GM12878 (cell line): ENCODE measurements around the gene USB1. TPM values are rescaled to one million over a fixed set of nuclear protein-coding genes. Genes with fewer than 3 reads are reported as not detected.

ENCODE experiments used
- ATAC-seq: fragments of 200-7000 bp; cut with Tn5 transposase; 3 replicates; pipeline ENCODE4 v1.9.1; 2020; ENCODE audit warnings: mild to moderate bottlenecking, moderate library complexity
- BruUV-seq: library from RNA; stranded (reverse); fragments of 400-500 nt; replicated peaks from 2 replicates; lab custom pipeline; 2021; lab: Mats Ljungman, UMichigan
- CTCF ChIA-PET: fragments of 300-600 bp; sonication (Branson Sonifier 250); formaldehyde crosslinking; extraction: SDS; loops from one replicate; lab custom pipeline; 2021; ENCODE audit warnings: inconsistent platforms; lab: Yijun Ruan, JAX
- POLR2A ChIA-PET: fragments of 350-600 bp; formaldehyde crosslinking; extraction: SDS; loops from one replicate; lab custom pipeline; 2021; ENCODE audit warnings: inconsistent platforms; lab: Charles Lee
- RAD21 ChIA-PET: fragments of 300-600 bp; sonication (Branson Sonifier 250); formaldehyde crosslinking; loops from one replicate; lab custom pipeline; 2023; ENCODE audit warnings: antibody characterized with exemption; ENCODE audit not compliant: unreplicated experiment; lab: Charles Lee
- SMC1A ChIA-PET: fragments of 300-600 bp; sonication (Branson Sonifier 250); formaldehyde crosslinking; loops from one replicate; lab custom pipeline; 2023; ENCODE audit not compliant: unreplicated experiment, uncharacterized antibody; lab: Charles Lee
- DNase-seq: peaks from one replicate; pipeline ENCODE4 v3.0.0-alpha.2; 2011; ENCODE audit warnings: low read depth, low spot score
- FAIRE-seq: peaks from 3 replicates; lab custom pipeline; 2011; peaks lifted over from hg19 to GRCh38; lab: Jason Lieb, UNC
- H2AFZ ChIP-seq: 2 replicates; pipeline ENCODE4 v1.6.0; 2011; ENCODE audit warnings: low read depth, low read length, control low read depth; ENCODE audit not compliant: control insufficient read depth
- H3K27ac ChIP-seq: 2 replicates; pipeline ENCODE4 v1.5.1; 2011; ENCODE audit warnings: control low read depth; ENCODE audit not compliant: control insufficient read depth, insufficient read depth
- H3K27me3 ChIP-seq, 2 experiments: replicated peaks in 1 of 2; 2 replicates each; pipeline versions ENCODE4 v1.6.0 to v1.6.1; 2011; ENCODE audit warnings: low read length in 1 of 2; ENCODE audit not compliant: control insufficient read depth in 2 of 2, insufficient read depth in 2 of 2
- H3K36me3 ChIP-seq, 2 experiments: 2 replicates each; pipeline ENCODE4 v1.5.1; 2011; ENCODE audit warnings: low read length in 1 of 2; ENCODE audit not compliant: control insufficient read depth in 2 of 2, insufficient read depth in 2 of 2
- H3K4me1 ChIP-seq: 2 replicates; pipeline ENCODE4 v1.6.1; 2011; ENCODE audit warnings: mild to moderate bottlenecking, low read length, moderate library complexity, mixed read lengths; ENCODE audit not compliant: control insufficient read depth, insufficient read depth
- H3K4me2 ChIP-seq: 2 replicates; pipeline ENCODE4 v1.6.0; 2011; ENCODE audit warnings: control low read depth; ENCODE audit not compliant: control insufficient read depth, insufficient read depth
- H3K4me3 ChIP-seq: fragments of 200-600 bp; sonication (generic); 2 replicates; pipeline ENCODE4 v1.5.1; 2016
- H3K79me2 ChIP-seq: 2 replicates; pipeline ENCODE4 v1.6.0; 2011; ENCODE audit warnings: low read length; ENCODE audit not compliant: control insufficient read depth, insufficient read depth
- H3K9ac ChIP-seq: 2 replicates; pipeline ENCODE4 v1.8.0; 2011; ENCODE audit warnings: low read length, control low read depth, mixed read lengths; ENCODE audit not compliant: control insufficient read depth, insufficient read depth
- H3K9me3 ChIP-seq: replicated peaks from 3 replicates; pipeline ENCODE4 v1.5.1; 2011; ENCODE audit warnings: mild to moderate bottlenecking, low read length; ENCODE audit not compliant: control insufficient read depth, insufficient read depth
- H4K20me1 ChIP-seq: 2 replicates; pipeline ENCODE4 v1.6.0; 2011; ENCODE audit not compliant: control insufficient read depth, insufficient read depth
- BCLAF1 ChIP-seq: fragments of 450-650 bp; IDR thresholded peaks from 2 replicates; pipeline ENCODE4 v1.6.1; 2017; ENCODE audit warnings: antibody characterized with exemption, mild to moderate bottlenecking, moderate library complexity
- EZH2 ChIP-seq: IDR thresholded peaks from 2 replicates; pipeline ENCODE4 v1.6.1; 2012; ENCODE audit warnings: low read depth, mild to moderate bottlenecking, control low read depth, inconsistent platforms, low read length, borderline replicate concordance; ENCODE audit not compliant: control insufficient read depth
- IKZF1 ChIP-seq: fragments of 450-650 bp; conservative IDR thresholded peaks from 2 replicates; pipeline ENCODE4 v1.6.1; 2017; ENCODE audit warnings: antibody characterized with exemption, mild to moderate bottlenecking
- MTA3 ChIP-seq: IDR thresholded peaks from 2 replicates; pipeline ENCODE4 v1.6.1; 2012; ENCODE audit warnings: low read length, inconsistent platforms, borderline replicate concordance
- MYB ChIP-seq: fragments of 150-350 bp; IDR thresholded peaks from 2 replicates; pipeline ENCODE4 v1.6.1; 2014; ENCODE audit warnings: mild to moderate bottlenecking, low read depth, low read length, borderline replicate concordance
- NRF1 ChIP-seq: conservative IDR thresholded peaks from 2 replicates; pipeline ENCODE4 v1.6.1; 2011; ENCODE audit warnings: mild to moderate bottlenecking, low read depth, low read length, improper control_type of control experiment
- PAX8 ChIP-seq: fragments of 450-650 bp; IDR thresholded peaks from 2 replicates; pipeline ENCODE4 v1.6.1; 2017; ENCODE audit warnings: mild to moderate bottlenecking, moderate library complexity
- PRDM15 ChIP-seq: fragments of 450-650 bp; formaldehyde crosslinking; IDR thresholded peaks from 2 replicates; pipeline ENCODE4 v1.4.0; 2020; ENCODE audit warnings: mild to moderate bottlenecking, moderate library complexity
- STAT1 ChIP-seq: fragments of 450-650 bp; conservative IDR thresholded peaks from 2 replicates; pipeline ENCODE4 v1.6.1; 2014; ENCODE audit warnings: antibody characterized with exemption, mild to moderate bottlenecking
- SUZ12 ChIP-seq: fragments of 200-600 bp; sonication (generic); IDR thresholded peaks from one replicate; pipeline ENCODE4 v1.6.1; 2018; ENCODE audit warnings: antibody characterized with exemption, mild to moderate bottlenecking; ENCODE audit not compliant: unreplicated experiment
- TBL1XR1 ChIP-seq: IDR thresholded peaks from 2 replicates; pipeline ENCODE4 v1.6.1; 2012; ENCODE audit warnings: low read depth, low read length, improper control_type of control experiment
- TCF3 ChIP-seq: IDR thresholded peaks from 2 replicates; pipeline ENCODE4 v1.6.1; 2012; ENCODE audit warnings: low read depth, mild to moderate bottlenecking, low read length, borderline replicate concordance; ENCODE audit not compliant: insufficient read depth
- ZNF217 ChIP-seq: fragments of 450-650 bp; IDR thresholded peaks from 2 replicates; pipeline ENCODE4 v1.6.1; 2017; ENCODE audit warnings: antibody characterized with exemption, mild to moderate bottlenecking
- WGBS: methylation state at CpG from one replicate; pipeline ENCODE4 v1.1.6; 2016; ENCODE audit warnings: low lambda C conversion rate; ENCODE audit not compliant: insufficient replicate concordance, insufficient coverage; ENCODE audit errors: missing lambda C conversion rate; 5-methylcytosine and 5-hydroxymethylcytosine counted together
- in situ Hi-C: fragments of 300-500 bp; cut with MboI; formaldehyde crosslinking; loops from 9 replicates; pipeline ENCODE4 v1.14.3; 2018; ENCODE audit warnings: mixed read lengths
- intact Hi-C: fragments of 100-400 bp; cut with micrococcal nuclease; formaldehyde crosslinking; loops from one replicate; pipeline ENCODE4 v1.14.2; 2022; ENCODE audit not compliant: unreplicated experiment
- polyA plus RNA-seq, 11 experiments: library from polyadenylated mRNA; depleted of rRNA in 4 of 11; unstranded in 6 of 11; stranded (reverse) in 5 of 11; fragments of >200 nt; fragmentation: Nextera tagmentation in 4 of 11; fragmentation: Illumina TruSeq in 1 of 11; extraction: Ambion mirVana in 4 of 11; extraction: Trizol in 1 of 11; gene quantifications; 1 replicate in 1 of 11; 2 replicates in 10 of 11; pipeline versions ENCODE4 v1.2.1 to v1.2.3, GENCODE V29; 2011 to 2016; ENCODE audit warnings: inconsistent platforms in 2 of 11, missing spikeins in 2 of 11, low read depth in 1 of 11
- total RNA-seq, 4 experiments: library from RNA; depleted of rRNA in 3 of 4; stranded (reverse); fragments of >200 nt in 3 of 4; fragmentation: Illumina TruSeq in 1 of 4; extraction: Trizol in 1 of 4; gene quantifications; 2 replicates each; pipeline versions ENCODE4 v1.2.1 to v1.2.3, GENCODE V29; 2013 to 2021

Gene USB1
- total and polyA plus RNA-seq, 10 of the 15 experiments (the other 5 are each of a cell fraction or from before 2014, with no cell fraction given) = 7.9 to 72.2 (median 41.6) TPM

- H3K79me2 ChIP-seq = no peaks in the 10 kb centered on the region
- H3K27ac ChIP-seq = no peak overlapping the region
- intact Hi-C loops = no loop called here
- no peak overlapping the region for H3K4me3 ChIP-seq
- ATAC-seq (no peak), FAIRE-seq (no peak), DNase-seq (no peak)
- no peak overlapping the region for H3K4me2 ChIP-seq
- ChIA-PET RAD21 (no interaction called here), CTCF (interaction anchor here (1.2 kb wide), 1 partner anchor 91 kb away, joined by 3 read pairs; no protein-coding TSS in a partner anchor), POLR2A (no interaction called here), SMC1A (no interaction called here)
- no peaks in the 10 kb centered on the region for H3K9me3 ChIP-seq
- H3K9ac ChIP-seq = no peak overlapping the region
- H4K20me1 ChIP-seq = no peaks in the 10 kb centered on the region
- peaks cover 11 to 13% of the 10 kb centered on the region in 2 experiments for H3K27me3 ChIP-seq
- 24% methylated on average over 11 of the region's 11 CpGs for WGBS
- no TSS peak for BruUV-seq
- in situ Hi-C loops = no loop called here
- no peaks in the 10 kb centered on the region for H3K4me1 ChIP-seq
- no peak overlapping the region for H2AFZ ChIP-seq
- TF ChIP-seq PRDM15 (CRISPR knock-in tag) (no peak), BCLAF1 (no peak), IKZF1 (no peak), EZH2 (no peak), NRF1 (no peak), TCF3 (no peak), SUZ12 (no peak), TBL1XR1 (no peak), ZNF217 (no peak), STAT1 (no peak), PAX8 (no peak), MTA3 (no peak), MYB (no peak)
- H3K36me3 ChIP-seq = no peaks in the 10 kb centered on the region
These were observed 29.1 kb downstream of the USB1 start for GRCh38 chr16:58030136-58030840.
